ENCODE measurements around the gene RPL22. TPM values are rescaled to one million over a fixed set of nuclear protein-coding genes. Genes with fewer than 3 reads are reported as not detected.

The RPL22 gene
- total and polyA plus RNA-seq, 12 donors: 223 to 639 (median 277) TPM

GRCh38 chr1:6179564-6180175 lies 19.7 kb downstream of the RPL22 start:
- TF ChIP-seq CTCF (IDR thresholded peaks at IDR 0.05): no peak
- peak overlapping the region in 7 of 10 donors; percentile 17 to 43 (median 33) for H3K4me3 ChIP-seq
- H3K4me1 ChIP-seq: peaks cover 3 to 23% (median 18%) of the 10 kb centered on the region in 9 donors
- intact Hi-C loops (cut with DNase I): loop anchor here in 9 of 10 donors (10.0 kb wide), 3 partner anchors 65 to 135 kb away; partner anchors contain the start of genes HES3 (in 1 of the 9) and KCNAB2 (in 1 of the 9)
- ATAC-seq (peak in 1 of 8 donors; percentile 21), DNase-seq (no peak)
- H3K9me3 ChIP-seq: no peaks in the 10 kb centered on the region
- peaks cover 0 to 6% (median 0%) of the 10 kb centered on the region in 9 donors for H3K36me3 ChIP-seq
- H3K27ac ChIP-seq: no peak overlapping the region
- WGBS, 2 donors: 1% methylated on average over 44 to 89 of the region's 92 CpGs
- peaks cover 20 to 60% (median 51%) of the 10 kb centered on the region in 7 donors for H3K27me3 ChIP-seq

- intact Hi-C loops (cut with DNase I): loop anchor here in 2 of 10 donors (10.0 kb wide), 2 partner anchors 124 to 134 kb away; partner anchors contain the start of gene KCNAB2 (in 1 of the 2)
- H3K4me1 ChIP-seq: peaks cover 3 to 22% (median 18%) of the 10 kb centered on the region in 9 donors
- peak in 2 of 8 donors; percentile 20 to 24 for ATAC-seq
- peaks cover 20 to 63% (median 54%) of the 10 kb centered on the region in 7 donors for H3K27me3 ChIP-seq
- no peak for TF ChIP-seq CTCF (IDR thresholded peaks at IDR 0.05)
- no peak for DNase-seq
- no peaks in the 10 kb centered on the region for H3K9me3 ChIP-seq
- peak overlapping the region in 9 of 10 donors; percentile 5 to 43 (median 29) for H3K4me3 ChIP-seq
- WGBS, 2 donors: 4 to 6% methylated on average over 42 to 51 of the region's 51 CpGs
- H3K36me3 ChIP-seq: no peaks in the 10 kb centered on the region
- no peak overlapping the region for H3K27ac ChIP-seq
These were observed 20.4 kb downstream of the RPL22 start for GRCh38 chr1:6178751-6179563.

- intact Hi-C loops (cut with DNase I): loop anchor here in 2 of 10 donors (10.0 kb wide), 2 partner anchors 123 to 133 kb away; partner anchors contain the start of gene KCNAB2 (in 1 of the 2)
- H3K27ac ChIP-seq: no peak overlapping the region
- peaks cover 20 to 72% (median 60%) of the 10 kb centered on the region in 7 donors for H3K27me3 ChIP-seq
- ATAC-seq (no peak), DNase-seq (no peak)
- H3K4me3 ChIP-seq: no peak overlapping the region
- WGBS, 2 donors: 75 to 76% methylated on average over 18 of the region's 18 CpGs
- H3K4me1 ChIP-seq: peaks cover 3 to 21% (median 17%) of the 10 kb centered on the region in 9 donors
- no peaks in the 10 kb centered on the region for H3K9me3 ChIP-seq
- H3K36me3 ChIP-seq: no peaks in the 10 kb centered on the region
- TF ChIP-seq CTCF (IDR thresholded peaks at IDR 0.05): no peak
These were observed 21.6 kb downstream of the RPL22 start for GRCh38 chr1:6177681-6178380.

- no peak overlapping the region for H3K27ac ChIP-seq
- TF ChIP-seq CTCF (IDR thresholded peaks at IDR 0.05): no peak
- no peak overlapping the region for H3K4me3 ChIP-seq
- peaks cover 3 to 21% (median 17%) of the 10 kb centered on the region in 9 donors for H3K4me1 ChIP-seq
- WGBS, 2 donors: 70 to 72% methylated on average over 5 of the region's 5 CpGs
- H3K9me3 ChIP-seq: no peaks in the 10 kb centered on the region
- intact Hi-C loops (cut with DNase I): loop anchor here in 2 of 10 donors (10.0 kb wide), 2 partner anchors 122 to 132 kb away; partner anchors contain the start of gene KCNAB2 (in 1 of the 2)
- no peak for DNase-seq
- no peak for ATAC-seq
- peaks cover 20 to 83% (median 68%) of the 10 kb centered on the region in 7 donors for H3K27me3 ChIP-seq
- H3K36me3 ChIP-seq: no peaks in the 10 kb centered on the region
These were observed 22.6 kb downstream of the RPL22 start for GRCh38 chr1:6176779-6177178.
